Measurements from ENCODE around the gene CACNA2D3.

Gene CACNA2D3

GRCh38 chr3:54712539-54712938, 590.2 kb downstream of the CACNA2D3 start:
- no peak for DNase-seq

- no peak for DNase-seq
Observed at GRCh38 chr3:54713031-54713430, 590.7 kb downstream of the CACNA2D3 start.

- DNase-seq: no peak
Observed at GRCh38 chr3:54713455-54713854, 591.1 kb downstream of the CACNA2D3 start.

- DNase-seq: no peak
Observed at GRCh38 chr3:54714035-54714434, 591.7 kb downstream of the CACNA2D3 start.

- no peak for DNase-seq
Observed at GRCh38 chr3:54717506-54717905, 595.2 kb downstream of the CACNA2D3 start.

GRCh38 chr3:54719914-54720313, 597.6 kb downstream of the CACNA2D3 start:
- no peak for DNase-seq

- no peak for DNase-seq
Observed at GRCh38 chr3:54720604-54721003, 598.3 kb downstream of the CACNA2D3 start.

GRCh38 chr3:54731732-54732445, 609.5 kb downstream of the CACNA2D3 start:
- no peak for DNase-seq

- no peak for DNase-seq
Observed at GRCh38 chr3:54733106-54734006, 611.0 kb downstream of the CACNA2D3 start.

- DNase-seq: no peak
Observed at GRCh38 chr3:54736459-54736858, 614.1 kb downstream of the CACNA2D3 start.

GRCh38 chr3:54743755-54744154, 621.4 kb downstream of the CACNA2D3 start:
- no peak for DNase-seq

GRCh38 chr3:54744291-54744690, 621.9 kb downstream of the CACNA2D3 start:
- no peak for DNase-seq

GRCh38 chr3:54745843-54746242, 623.5 kb downstream of the CACNA2D3 start:
- no peak for DNase-seq

- DNase-seq: no peak
Observed at GRCh38 chr3:54746722-54747121, 624.4 kb downstream of the CACNA2D3 start.

GRCh38 chr3:54755756-54756155, 633.4 kb downstream of the CACNA2D3 start:
- no peak for DNase-seq

GRCh38 chr3:54756330-54756731, 634.0 kb downstream of the CACNA2D3 start:
- no peak for DNase-seq

- DNase-seq: no peak
Observed at GRCh38 chr3:54758461-54758860, 636.1 kb downstream of the CACNA2D3 start.

GRCh38 chr3:54759166-54759565, 636.8 kb downstream of the CACNA2D3 start:
- DNase-seq: no peak

GRCh38 chr3:54760201-54760600, 637.8 kb downstream of the CACNA2D3 start:
- DNase-seq: no peak

GRCh38 chr3:54761637-54762036, 639.3 kb downstream of the CACNA2D3 start:
- DNase-seq: no peak

GRCh38 chr3:54764911-54765310, 642.6 kb downstream of the CACNA2D3 start:
- DNase-seq: no peak

- DNase-seq: no peak
Observed at GRCh38 chr3:54771050-54771449, 648.7 kb downstream of the CACNA2D3 start.

- no peak for DNase-seq
Observed at GRCh38 chr3:54772051-54772450, 649.7 kb downstream of the CACNA2D3 start.

GRCh38 chr3:54772746-54773145, 650.4 kb downstream of the CACNA2D3 start:
- no peak for DNase-seq

All from activated CD4-positive, CD25-positive, alpha-beta regulatory T cell treated with anti-CD3 and anti-CD28 coated beads, Interleukin-2, amount 50 U/mL, for 72 hours (primary cell).